Measurements from ENCODE around the gene ADORA1. TPM values are rescaled to one million over a fixed set of nuclear protein-coding genes. Genes with fewer than 3 reads are reported as not detected.

ADORA1 gene
- total RNA-seq, 1 donor from 2014 or later: not detected

DNA sequence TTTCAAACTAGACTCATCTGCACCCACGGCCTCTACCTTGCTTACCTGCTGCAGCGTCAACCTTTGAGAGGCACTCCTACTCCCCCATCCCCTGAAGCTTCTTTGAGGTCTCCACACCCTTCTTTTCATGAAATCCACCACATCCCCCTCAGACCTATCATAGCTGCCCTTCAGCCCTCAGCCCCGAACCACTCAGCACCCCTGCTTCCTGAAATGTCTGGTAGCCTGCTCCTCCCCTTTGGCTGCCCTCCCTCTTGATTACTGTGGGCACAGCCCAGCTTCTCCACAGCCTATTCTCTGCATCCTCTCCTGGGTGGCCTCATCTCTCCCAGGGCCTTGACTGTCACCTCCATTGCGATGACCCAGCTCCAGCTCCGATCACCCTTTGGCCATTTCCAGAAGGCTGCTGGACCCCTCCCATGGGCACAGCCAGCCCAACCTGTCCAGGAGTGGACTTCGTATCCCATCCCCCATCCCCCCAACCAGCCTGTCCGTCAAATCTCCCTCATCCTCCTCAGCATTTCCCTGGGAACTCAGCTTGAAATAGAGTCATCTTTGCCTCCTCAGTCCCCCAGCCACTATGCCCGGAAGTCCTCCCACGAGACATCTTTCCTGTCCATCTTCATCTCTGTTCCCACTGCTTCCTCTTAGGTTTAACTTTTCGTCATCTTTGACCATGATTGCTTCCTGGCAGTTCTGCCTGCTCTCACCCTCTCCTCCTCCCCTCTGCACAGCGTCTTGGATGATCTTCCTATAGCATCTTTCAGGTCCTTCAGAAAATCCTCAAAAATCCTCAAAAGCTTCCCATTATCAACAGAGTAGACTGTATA lies 6.1 kb upstream of the ADORA1 start:
- intact Hi-C loops (cut with micrococcal nuclease): no loop called here

DNA sequence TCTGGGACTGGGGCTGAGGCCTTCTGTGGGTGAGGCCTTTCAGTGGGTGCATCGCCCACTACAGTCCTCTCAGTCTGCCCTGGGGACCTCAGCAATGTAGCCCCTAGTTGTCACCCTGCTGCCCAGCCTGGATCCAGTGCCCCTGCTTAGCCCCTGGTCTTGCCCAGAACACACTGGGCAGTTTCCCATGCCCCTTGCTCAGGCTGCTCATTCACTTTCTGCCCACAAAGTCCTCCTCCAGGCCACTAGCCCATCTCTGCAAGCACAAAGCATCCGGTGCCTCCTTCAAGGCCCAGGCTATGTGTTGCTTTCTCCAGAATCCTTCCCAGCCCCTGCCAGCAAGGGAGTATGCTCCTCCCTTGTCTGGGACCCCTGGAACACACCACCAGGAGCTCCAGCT lies 5.4 kb upstream of the ADORA1 start:
- intact Hi-C loops (cut with micrococcal nuclease): no loop called here

DNA sequence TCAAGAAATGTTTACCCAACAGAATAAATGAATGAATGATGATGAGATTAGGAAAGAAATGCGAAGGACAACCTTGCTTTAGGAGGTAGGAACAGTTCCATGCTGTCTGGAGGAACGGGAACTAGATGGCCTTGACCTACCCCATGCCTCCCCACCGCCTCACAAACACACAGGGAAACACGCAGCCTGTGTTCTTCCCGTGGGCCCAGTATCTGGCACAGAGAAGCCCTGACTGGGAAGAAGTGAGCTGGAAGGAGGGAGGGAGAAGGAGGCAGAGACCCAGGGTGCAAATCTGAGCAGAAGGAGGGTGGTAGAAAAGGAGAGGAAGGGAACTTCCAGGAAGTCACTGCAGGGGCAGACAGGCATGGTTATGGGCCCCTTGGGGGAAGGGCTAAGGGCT lies 3.5 kb upstream of the ADORA1 start:
- intact Hi-C loops (cut with micrococcal nuclease): no loop called here

DNA sequence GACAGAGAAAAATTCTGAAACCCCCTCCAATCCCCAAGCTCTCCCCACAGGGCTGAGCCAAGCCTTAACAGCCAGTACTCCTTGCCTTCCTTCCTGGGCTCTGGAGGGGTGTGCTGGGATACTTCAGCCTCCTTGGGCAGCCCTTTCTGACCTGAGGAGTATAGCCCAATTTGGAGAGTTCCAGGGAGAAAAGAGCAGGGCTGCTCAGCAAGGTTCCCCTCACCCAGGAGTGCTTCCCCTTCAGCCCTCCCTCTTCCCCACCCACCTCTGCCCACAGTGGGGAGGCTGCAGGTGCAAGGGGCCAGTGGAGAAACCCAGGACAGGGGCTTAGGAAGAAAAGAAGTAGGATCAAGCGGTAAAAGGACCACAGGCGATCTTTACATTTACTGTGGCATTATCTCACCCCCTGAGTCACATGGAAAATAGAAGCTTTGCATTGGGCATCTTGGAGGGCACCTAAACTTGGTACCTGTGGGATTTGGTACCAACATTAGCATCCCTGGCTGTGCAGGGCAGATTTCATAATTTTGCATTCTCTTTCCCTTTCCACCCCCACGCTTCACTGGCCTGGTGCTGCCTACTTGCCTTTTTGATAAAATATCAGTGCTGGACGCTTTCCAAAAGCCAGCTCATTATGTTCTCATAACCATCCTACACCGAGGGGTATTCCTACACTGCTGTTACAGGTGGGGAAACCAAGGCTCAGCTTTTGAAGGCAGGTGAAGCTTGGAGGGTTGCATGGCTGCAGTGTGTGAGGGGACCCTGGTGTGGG lies 2.8 kb upstream of the ADORA1 start:
- intact Hi-C loops (cut with micrococcal nuclease): no loop called here

DNA sequence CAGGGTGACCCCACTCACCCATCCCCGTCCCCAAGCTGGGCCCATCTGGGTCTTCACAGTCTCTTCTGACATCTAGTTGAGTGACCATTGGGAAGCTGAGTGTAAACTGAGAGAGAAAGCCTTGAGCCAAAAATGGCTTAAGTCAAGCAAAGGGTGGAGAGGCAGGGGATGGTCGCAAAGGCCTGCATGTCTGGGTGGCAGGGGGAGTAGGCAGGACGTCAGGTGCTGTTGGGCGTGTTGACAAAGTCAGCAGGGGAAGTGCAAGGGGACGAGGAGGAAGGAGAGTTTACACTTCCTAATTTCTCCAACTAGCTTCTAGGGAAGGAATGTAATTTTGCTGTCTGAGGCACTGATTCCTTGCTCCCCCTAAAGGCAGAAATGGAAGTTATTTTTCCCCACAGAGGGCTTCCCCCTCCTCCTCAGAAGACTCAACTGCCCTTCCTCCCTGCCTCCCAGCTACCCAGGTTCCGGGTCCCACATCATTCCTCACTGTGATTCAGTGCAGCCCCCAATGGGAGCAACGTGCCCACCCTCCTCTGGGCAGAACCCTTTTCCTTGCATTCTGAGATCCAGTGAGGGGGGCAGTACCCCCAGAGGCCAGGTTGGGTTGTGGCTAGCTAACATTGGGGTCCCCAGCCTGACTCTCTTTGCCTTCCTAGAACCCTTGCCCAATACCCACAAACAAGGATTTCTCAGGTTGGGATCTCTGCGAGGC lies 1.2 kb upstream of the ADORA1 start:
- intact Hi-C loops (cut with micrococcal nuclease): no loop called here

DNA sequence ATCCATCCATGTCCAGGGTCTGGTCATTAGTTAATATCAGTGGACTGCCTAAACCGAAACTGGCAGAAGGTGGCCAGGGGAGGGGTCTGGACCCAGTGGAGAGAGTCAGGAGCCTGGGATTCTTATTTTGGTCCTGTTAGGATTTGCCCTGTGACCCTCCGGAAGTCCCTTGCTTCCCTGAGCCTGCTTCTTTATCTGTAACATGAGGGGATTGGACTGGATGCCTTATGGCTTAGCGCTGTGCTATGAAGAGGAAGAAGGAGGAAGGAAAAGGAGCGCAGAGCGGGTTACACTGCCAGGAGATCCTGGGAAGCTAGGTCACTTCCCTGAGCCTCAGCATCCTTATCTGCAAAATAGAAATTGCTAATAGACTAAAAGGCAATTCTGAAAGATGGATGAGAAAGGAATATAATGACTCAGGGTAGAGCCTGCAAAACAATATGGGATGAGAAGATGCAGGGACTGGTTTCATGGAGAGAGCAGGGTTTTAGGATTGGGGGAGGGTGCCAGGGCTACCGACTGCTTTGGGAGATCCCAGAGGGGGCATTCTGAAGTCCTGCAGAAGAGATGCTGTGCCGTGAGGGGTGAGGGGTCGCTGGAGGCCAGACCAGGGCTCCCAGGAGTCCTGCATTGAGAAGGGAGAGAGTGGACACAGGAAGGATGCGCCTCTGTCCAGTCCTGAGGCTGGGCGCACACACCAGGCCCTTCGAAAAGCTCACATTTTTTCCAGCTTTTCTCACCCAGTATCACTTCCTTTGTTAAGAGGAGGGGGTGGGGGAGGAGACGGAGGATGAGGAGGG lies 460 bp upstream of the ADORA1 start:
- intact Hi-C loops (cut with micrococcal nuclease): no loop called here

DNA sequence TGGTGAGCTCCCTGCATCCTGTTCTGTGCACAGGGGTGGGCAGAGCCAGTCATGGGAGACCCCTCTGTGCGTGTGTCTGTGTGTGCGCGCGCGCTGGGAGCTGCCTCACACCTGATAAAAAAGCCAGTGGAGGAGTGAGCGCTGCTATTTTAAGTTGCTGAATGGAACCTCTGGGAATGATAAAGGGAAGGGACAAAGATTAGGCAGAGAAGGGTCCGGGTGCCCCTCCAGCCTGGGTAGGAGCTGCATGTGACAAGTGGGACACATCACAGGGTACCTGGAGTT lies 847 bp downstream of the ADORA1 start:
- intact Hi-C loops (cut with micrococcal nuclease): no loop called here

DNA sequence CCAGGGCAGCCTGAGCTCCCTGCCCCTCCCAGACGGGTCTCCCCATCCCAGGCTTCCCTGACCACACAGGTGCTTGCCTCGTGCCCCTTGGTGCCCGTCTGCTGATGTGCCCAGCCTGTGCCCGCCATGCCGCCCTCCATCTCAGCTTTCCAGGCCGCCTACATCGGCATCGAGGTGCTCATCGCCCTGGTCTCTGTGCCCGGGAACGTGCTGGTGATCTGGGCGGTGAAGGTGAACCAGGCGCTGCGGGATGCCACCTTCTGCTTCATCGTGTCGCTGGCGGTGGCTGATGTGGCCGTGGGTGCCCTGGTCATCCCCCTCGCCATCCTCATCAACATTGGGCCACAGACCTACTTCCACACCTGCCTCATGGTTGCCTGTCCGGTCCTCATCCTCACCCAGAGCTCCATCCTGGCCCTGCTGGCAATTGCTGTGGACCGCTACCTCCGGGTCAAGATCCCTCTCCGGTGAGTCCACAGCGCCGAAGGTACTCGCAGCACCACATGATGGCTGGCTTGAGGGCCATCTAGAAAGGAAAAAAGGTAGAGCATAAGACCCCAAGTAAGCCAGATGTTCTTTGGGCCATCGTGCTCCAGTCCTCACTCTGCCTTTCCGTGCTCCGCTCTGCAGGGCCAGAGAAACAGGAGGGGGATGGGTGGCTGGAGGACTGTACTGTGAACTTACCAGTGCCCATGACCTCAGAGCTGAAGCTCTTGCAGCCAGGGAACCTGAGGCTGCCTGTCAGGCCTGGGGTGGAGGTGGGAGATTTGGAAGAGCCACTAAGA lies 1.4 kb downstream of the ADORA1 start:
- intact Hi-C loops (cut with micrococcal nuclease): no loop called here

DNA sequence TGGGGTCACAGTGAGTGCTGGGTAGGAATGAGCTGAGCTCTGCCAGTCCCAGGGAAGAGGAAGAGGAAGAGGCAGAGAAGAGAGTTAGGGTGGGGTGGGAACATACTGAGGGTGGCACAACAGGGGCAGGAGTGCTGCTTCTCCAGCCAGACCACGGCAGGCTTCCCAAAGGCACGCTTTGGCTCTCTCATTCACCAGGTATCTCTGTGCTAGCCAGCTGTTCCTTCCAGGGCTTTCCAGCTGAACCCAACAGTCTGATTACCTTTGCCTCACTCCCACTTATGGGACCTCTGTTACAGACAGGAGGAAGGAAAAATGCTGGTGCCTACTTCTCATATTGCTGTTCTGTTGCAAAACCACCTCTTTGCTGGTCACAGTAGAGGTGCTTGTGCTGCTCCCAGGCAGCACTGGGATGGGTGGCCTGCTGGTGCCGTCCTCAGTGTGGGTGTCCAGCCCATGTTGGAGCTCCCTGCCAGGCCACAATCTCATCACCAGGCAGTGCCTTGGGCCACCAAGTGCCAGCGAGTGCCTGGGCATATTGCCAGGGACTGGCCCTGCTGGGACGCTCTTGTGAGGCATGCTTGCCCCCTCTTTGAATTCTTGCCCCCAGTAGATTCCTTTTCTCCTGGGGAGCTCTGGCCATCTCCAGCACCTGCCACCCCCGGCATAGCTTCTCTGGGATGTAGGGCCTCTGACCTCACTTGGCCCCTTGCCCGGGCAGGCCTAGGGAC lies 2.1 kb downstream of the ADORA1 start:
- intact Hi-C loops (cut with micrococcal nuclease): no loop called here

DNA sequence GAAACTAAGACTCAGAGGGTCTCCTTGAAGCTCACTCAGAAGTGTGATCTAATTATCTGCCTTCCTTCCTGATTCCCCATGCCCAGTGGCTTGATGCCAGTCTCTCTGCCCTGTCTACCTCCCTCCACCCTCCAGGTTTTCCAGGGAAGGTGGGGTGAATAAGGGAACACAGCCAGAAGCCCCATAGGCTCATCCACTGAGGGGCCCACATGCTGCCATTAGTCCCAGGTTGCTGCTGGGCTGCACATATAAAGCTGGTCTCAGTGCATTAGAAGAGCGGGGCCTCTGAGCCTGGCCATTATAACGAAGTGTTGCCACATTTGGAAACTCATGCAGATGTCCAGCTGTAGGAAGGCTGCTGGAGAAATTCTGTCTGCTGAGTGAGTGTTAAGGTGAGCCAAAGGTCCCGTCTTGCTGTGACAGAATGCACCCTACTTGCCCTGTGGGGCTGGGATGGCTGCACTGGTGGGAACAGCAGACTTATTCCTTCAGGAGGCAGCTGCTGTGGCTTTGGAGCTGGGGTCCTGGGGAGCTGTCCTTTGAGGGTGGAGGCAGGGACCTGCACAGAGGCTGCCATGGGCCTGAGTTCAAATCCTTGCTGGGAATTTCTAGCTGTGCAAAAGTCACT lies 2.9 kb downstream of the ADORA1 start:
- intact Hi-C loops (cut with micrococcal nuclease): no loop called here

DNA sequence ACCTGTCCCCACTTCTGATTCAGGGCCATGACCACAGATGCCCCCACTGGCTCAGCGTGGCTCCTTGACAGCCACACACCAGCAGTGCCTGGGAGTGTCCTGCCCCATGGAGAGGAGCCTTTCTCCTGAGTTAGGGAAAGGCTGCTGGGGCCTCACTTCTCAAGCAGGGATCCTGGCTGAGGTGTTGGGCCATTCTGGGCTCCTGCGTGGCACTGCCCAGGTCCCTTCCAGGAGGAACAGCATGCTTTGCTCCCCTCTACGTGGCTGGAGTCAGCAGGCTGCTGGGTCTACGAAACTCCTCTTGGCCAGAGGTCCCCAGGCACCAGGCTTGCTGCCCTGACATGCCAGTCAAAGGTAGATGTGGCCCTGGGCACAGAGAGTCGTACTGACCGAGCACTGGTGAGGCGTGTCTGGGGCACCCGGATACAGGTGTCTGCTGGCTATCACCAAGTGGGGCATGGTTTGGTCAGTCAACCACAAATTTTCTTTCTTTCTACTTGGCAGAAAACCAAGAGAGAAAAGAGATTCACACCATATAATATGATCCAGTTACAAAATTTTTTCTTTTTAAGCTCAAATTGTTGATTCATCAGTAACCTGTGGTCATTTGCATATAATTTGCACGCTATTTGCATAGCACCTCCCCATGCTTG lies 4.1 kb downstream of the ADORA1 start:
- intact Hi-C loops (cut with micrococcal nuclease): no loop called here

DNA sequence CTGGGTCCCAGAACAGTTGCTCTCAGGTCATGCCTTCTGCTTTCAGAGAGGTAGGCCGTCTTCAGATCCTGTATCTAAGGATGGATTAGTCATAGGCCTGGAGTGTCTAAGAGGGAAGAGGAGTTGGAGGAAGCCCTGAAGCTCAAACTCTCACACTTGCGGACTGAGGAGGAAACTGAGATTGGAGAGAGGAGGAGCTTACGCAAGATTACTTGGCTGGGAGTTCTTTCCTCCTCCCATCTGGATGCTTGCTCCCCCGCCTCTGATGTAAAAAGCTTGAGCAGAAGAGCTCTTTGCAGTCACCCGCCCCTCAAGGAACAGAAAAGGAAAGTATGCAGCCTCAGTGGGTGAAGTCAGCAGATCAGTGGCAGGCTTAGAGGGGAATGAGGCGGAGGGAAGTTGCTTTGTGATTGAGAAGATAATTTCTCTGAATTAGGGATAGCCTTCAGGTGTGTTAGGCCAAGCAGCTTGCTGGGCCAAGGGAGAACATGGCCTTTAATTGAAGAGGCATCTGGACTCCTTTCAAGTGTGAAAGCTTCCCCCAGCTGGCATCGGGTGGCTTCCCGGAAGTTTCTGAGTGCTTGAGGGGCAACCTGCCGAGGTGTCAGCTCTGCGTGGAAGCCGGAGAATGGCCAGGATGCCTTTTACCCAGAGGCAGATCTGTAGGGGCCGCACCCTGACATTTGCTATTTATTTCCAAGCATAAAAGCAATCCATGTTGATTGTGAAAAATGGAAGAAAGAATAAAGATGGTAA lies 6.6 kb downstream of the ADORA1 start:
- intact Hi-C loops (cut with micrococcal nuclease): no loop called here

DNA sequence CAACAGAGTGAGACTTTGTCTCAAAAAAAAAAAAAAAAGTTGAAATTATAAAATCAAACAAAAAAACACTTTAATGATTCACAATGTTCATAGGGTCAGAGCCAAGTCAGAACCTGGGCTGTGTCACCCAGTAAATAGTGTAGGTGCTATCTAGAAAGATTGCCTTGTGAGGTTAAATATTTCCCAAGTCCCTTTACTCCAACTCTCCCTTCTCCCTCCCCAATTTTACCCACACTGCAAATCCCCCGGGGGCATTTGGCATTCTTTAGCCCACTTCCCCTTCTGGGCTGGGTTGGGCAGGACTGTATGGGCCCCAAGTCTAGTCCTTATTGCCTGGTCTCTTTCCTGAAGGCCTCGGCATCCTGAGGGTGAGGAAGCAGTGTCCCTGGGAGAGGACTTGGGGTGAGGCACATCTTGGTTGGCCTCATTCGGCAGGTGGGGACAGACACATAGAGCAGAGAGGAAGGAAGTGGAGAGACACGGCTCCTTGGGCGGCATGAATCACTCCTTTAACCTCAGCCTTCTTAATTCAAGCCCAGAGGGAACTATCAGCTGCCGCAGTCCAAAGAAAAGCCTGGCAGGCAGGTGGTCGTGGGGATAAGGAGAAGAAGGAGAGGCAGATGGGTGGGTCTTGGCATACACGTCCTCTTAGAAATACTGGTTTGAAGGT lies 8.2 kb downstream of the ADORA1 start:
- intact Hi-C loops (cut with micrococcal nuclease): no loop called here

DNA sequence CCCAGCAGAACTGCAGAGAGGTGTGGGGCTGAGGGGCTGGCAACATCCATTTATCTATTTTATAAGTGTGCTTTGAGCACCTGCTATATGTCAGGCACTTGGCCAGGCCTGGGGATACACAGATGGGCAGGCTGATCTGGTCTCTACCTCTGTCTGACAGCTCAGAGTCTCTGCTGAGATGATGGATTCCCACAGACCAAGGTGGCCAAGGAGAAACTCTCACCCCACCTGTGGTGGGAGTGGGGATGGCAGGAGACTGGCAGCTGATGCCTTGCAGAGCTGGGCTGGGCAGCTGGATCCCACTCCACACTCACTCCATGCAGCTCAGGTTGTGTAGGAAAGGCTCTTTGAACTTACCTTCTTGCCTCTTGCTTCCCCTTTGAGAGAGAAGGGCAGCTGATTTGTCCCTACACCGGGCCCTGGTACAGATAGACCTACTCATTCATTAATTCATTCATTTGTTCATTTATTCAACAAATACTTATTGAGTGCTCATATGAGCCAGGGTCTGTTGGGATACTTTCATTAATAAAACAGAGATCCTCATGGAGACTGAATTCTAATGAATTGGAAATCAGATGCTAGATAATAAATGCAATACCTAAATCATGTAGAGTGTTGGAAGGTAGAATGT lies 9.0 kb downstream of the ADORA1 start:
- intact Hi-C loops (cut with micrococcal nuclease): no loop called here

DNA sequence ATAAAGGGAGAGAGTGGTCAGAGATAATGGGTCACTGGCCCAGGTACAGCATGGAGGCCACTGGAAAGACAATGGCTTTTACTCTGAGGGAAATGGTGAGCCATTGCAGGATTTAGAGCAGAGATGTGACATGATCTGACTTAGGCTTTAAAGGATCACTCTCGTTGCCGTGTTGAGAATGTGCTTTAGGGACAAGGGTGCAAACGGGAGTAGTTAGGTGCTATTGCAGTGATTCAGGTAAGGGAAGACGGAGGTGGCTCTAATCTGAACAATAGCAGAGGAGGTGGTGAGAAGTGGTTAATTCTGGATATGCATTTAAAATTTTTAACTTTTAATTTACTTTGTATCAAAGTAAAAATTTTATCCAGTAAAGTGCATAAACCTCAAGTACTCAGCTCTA lies 9.8 kb downstream of the ADORA1 start:
- intact Hi-C loops (cut with micrococcal nuclease): no loop called here

DNA sequence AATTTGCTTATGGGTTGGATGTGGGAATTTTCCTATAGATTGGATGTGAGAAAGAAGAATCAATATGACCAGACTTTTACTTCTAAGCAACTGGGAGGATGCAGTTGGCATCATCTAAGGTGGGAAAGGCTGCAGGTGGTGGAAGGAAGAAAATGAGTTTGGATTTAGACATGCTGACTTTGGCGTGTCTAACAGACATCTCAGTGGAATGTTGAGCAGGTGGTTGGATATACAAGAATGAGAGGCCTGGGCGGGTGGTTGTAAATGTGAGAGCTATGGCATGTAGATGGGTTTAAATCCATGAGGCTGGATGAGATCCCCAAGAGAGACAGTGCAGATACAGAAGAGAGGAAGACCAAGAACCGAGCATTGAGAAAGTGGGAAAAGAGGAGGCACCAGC lies 10.5 kb downstream of the ADORA1 start:
- intact Hi-C loops (cut with micrococcal nuclease): no loop called here

DNA sequence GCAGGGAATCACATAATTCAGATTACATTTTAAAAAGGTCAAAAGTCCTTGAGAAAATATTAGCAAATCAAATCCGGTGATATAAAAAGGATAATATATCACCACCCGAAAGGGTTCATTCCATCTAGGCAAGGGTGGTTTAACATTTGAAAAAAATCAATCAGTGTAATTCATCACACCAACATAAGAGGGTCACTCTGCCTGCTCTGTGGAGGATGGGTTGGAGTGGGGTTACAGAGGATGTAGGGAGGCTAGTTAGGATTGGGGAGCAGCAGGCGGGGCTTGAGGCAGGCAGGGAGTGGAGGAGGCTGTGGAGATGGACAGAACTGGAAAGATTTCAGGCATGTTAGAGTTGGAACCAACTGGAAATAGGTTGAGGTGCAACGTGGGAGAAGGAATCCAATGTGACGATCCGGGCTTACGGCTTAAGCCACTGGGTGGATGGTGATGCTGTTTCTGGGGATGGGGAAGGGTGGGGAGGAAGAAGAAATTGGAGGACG lies 12.5 kb downstream of the ADORA1 start:
- intact Hi-C loops (cut with micrococcal nuclease): no loop called here
